ENCODE measurements around the gene PLAC1. TPM values are rescaled to one million over a fixed set of nuclear protein-coding genes. Genes with fewer than 3 reads are reported as not detected.

Gene PLAC1
- total RNA-seq, 1 experiment from 2014 or later: 2.6 TPM

- DNase-seq (no peak), ATAC-seq (no peak)
- no peak overlapping the region for H3K9ac ChIP-seq (ENCODE audit: low read length)
- no TSS peak for BruUV-seq (replicated peaks)
- TF ChIP-seq EZH2phosphoT487 (IDR thresholded peaks at IDR 0.05; ENCODE audit: borderline replicate concordance, low read length): no peak
- no peak for TF ChIP-seq EZH2 (IDR thresholded peaks at IDR 0.05; ENCODE audit: low read length, unreplicated experiment)
- TF ChIP-seq, protein P1, sequence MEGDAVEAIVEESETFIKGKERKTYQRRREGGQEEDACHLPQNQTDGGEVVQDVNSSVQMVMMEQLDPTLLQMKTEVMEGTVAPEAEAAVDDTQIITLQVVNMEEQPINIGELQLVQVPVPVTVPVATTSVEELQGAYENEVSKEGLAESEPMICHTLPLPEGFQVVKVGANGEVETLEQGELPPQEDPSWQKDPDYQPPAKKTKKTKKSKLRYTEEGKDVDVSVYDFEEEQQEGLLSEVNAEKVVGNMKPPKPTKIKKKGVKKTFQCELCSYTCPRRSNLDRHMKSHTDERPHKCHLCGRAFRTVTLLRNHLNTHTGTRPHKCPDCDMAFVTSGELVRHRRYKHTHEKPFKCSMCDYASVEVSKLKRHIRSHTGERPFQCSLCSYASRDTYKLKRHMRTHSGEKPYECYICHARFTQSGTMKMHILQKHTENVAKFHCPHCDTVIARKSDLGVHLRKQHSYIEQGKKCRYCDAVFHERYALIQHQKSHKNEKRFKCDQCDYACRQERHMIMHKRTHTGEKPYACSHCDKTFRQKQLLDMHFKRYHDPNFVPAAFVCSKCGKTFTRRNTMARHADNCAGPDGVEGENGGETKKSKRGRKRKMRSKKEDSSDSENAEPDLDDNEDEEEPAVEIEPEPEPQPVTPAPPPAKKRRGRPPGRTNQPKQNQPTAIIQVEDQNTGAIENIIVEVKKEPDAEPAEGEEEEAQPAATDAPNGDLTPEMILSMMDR (conservative IDR thresholded peaks at IDR 0.05; ENCODE audit: low read depth, low read length): no peak
- ChIA-PET CTCF (no interaction called here), POLR2A (ENCODE audit: unreplicated experiment) (no interaction called here)
- no peaks in the 10 kb centered on the region for H3K27me3 ChIP-seq (ENCODE audit: low read length)
- H4K20me1 ChIP-seq (ENCODE audit: low read length): no peaks in the 10 kb centered on the region
- intact Hi-C loops (cut with micrococcal nuclease): no loop called here
- no peaks in the 10 kb centered on the region for H3K79me2 ChIP-seq (ENCODE audit: low read length)
- H3K4me3 ChIP-seq (ENCODE audit: low read length): no peak overlapping the region
- no peak overlapping the region for H3K27ac ChIP-seq (ENCODE audit: low read length)
- H3F3A ChIP-seq (ENCODE audit: low read length, unreplicated experiment): no peaks in the 10 kb centered on the region
- H3K4me1 ChIP-seq (ENCODE audit: insufficient read depth, low read length): peaks cover 4% of the 10 kb centered on the region
- no peak overlapping the region for H2AFZ ChIP-seq (ENCODE audit: low read length)
- H3K4me2 ChIP-seq (ENCODE audit: low read length): no peak overlapping the region
- H3K36me3 ChIP-seq (ENCODE audit: low read depth, low read length): no peaks in the 10 kb centered on the region
- H3K9me2 ChIP-seq (replicated peaks; ENCODE audit: low read length): no peaks in the 10 kb centered on the region
- no peaks in the 10 kb centered on the region for H3K9me3 ChIP-seq (ENCODE audit: low read length)
Observed at GRCh38 chrX:134631426-134632346, 26.6 kb downstream of the PLAC1 start.

DNA sequence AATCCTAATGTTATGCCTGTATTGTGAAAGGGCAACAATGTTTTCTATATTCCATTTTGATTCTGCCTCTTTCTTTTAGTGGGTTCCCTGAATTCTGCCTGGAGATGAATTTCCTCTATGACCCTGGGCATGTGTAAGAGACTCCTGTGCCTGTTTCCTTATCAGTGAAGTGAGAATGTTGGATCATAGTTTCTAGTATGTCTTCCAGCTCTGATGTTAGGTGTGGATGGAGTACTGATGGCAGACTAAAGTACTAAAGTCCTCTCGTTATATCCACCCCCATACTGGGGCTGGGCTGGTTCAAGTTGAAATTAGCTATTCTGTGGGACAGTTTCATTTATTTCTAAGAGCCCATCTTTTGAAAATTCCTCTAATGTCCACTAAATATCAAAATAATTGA is 29.6 kb downstream of the PLAC1 start:
- Histone ChIP-seq H3K9ac (ENCODE audit: low read length) (no peak overlapping the region), H3K9me3 (ENCODE audit: low read length) (no peaks in the 10 kb centered on the region), H3K36me3 (ENCODE audit: low read depth, low read length) (no peaks in the 10 kb centered on the region), H3K9me2 (replicated peaks; ENCODE audit: low read length) (no peaks in the 10 kb centered on the region), H3K27me3 (ENCODE audit: low read length) (no peaks in the 10 kb centered on the region), H3K79me2 (ENCODE audit: low read length) (no peaks in the 10 kb centered on the region), H3F3A (ENCODE audit: low read length, unreplicated experiment) (no peaks in the 10 kb centered on the region), H2AFZ (ENCODE audit: low read length) (no peak overlapping the region), H3K27ac (ENCODE audit: low read length) (no peak overlapping the region), H3K4me2 (ENCODE audit: low read length) (no peak overlapping the region), H3K4me3 (ENCODE audit: low read length) (no peak overlapping the region), H4K20me1 (ENCODE audit: low read length) (no peaks in the 10 kb centered on the region), H3K4me1 (ENCODE audit: insufficient read depth, low read length) (peaks cover 18% of the 10 kb centered on the region)
- DNase-seq: no peak
- ATAC-seq: no peak
- ChIA-PET POLR2A (ENCODE audit: unreplicated experiment) (no interaction called here), CTCF (no interaction called here)
- intact Hi-C loops (cut with micrococcal nuclease): no loop called here
- TF ChIP-seq, protein P1 (conservative IDR thresholded peaks at IDR 0.05; ENCODE audit: low read depth, low read length): no peak
- TF ChIP-seq EZH2 (IDR thresholded peaks at IDR 0.05; ENCODE audit: low read length, unreplicated experiment) (no peak), EZH2phosphoT487 (IDR thresholded peaks at IDR 0.05; ENCODE audit: borderline replicate concordance, low read length) (no peak)
- BruUV-seq (replicated peaks): no TSS peak

DNA sequence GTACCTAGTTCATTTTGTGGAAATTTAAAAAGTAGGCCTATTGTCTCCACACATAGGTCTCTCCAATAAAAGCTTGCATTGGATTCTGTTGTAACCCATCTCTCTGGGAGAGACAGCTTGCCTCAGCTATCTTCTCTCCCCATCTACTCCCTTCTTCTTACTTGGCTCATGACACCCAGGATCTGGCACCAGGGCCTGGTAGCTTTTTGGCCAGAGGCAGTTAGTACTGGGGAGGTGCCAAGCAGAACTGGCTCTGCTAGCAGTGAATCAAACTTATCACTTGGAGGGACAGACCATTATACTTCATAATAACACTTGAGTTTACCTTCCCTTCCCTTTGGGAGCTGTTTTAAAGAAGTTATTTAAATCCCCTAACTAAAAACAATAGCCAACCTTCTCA is 31.8 kb downstream of the PLAC1 start:
- Histone ChIP-seq H3K9ac (ENCODE audit: low read length) (no peak overlapping the region), H4K20me1 (ENCODE audit: low read length) (no peaks in the 10 kb centered on the region), H3K79me2 (ENCODE audit: low read length) (no peaks in the 10 kb centered on the region), H3K4me3 (ENCODE audit: low read length) (no peak overlapping the region), H3K9me2 (replicated peaks; ENCODE audit: low read length) (no peaks in the 10 kb centered on the region), H2AFZ (ENCODE audit: low read length) (no peak overlapping the region), H3K9me3 (ENCODE audit: low read length) (no peaks in the 10 kb centered on the region), H3K27ac (ENCODE audit: low read length) (no peak overlapping the region), H3K36me3 (ENCODE audit: low read depth, low read length) (no peaks in the 10 kb centered on the region), H3K4me2 (ENCODE audit: low read length) (no peak overlapping the region), H3K27me3 (ENCODE audit: low read length) (no peaks in the 10 kb centered on the region), H3F3A (ENCODE audit: low read length, unreplicated experiment) (peaks cover 5% of the 10 kb centered on the region), H3K4me1 (ENCODE audit: insufficient read depth, low read length) (peaks cover 40% of the 10 kb centered on the region)
- DNase-seq (peak; percentile 61), ATAC-seq (no peak)
- no TSS peak for BruUV-seq (replicated peaks)
- TF ChIP-seq, protein P1 (conservative IDR thresholded peaks at IDR 0.05; ENCODE audit: low read depth, low read length): no peak
- TF ChIP-seq EZH2 (IDR thresholded peaks at IDR 0.05; ENCODE audit: low read length, unreplicated experiment) (no peak), EZH2phosphoT487 (IDR thresholded peaks at IDR 0.05; ENCODE audit: borderline replicate concordance, low read length) (no peak)
- intact Hi-C loops (cut with micrococcal nuclease): no loop called here
- ChIA-PET CTCF (no interaction called here), POLR2A (ENCODE audit: unreplicated experiment) (no interaction called here)
